HG03097 (cell line): ENCODE measurements around the gene ANKRD24.
"Not testable (repeated sequence)": the region's sequence is repeated elsewhere in the genome, so short reads cannot be mapped to it uniquely, and the experiment has no call there.

ENCODE experiments used
- ATAC-seq: cut with Tn5 transposase; IDR thresholded peaks from one replicate; pipeline ENCODE4 v1.9.1; 2021; ENCODE audit not compliant: unreplicated experiment, low FRiP score

Gene ANKRD24

GRCh38 chr19:4266253-4267000 lies 83.9 kb downstream of the ANKRD24 start:
- no peak for ATAC-seq

DNA sequence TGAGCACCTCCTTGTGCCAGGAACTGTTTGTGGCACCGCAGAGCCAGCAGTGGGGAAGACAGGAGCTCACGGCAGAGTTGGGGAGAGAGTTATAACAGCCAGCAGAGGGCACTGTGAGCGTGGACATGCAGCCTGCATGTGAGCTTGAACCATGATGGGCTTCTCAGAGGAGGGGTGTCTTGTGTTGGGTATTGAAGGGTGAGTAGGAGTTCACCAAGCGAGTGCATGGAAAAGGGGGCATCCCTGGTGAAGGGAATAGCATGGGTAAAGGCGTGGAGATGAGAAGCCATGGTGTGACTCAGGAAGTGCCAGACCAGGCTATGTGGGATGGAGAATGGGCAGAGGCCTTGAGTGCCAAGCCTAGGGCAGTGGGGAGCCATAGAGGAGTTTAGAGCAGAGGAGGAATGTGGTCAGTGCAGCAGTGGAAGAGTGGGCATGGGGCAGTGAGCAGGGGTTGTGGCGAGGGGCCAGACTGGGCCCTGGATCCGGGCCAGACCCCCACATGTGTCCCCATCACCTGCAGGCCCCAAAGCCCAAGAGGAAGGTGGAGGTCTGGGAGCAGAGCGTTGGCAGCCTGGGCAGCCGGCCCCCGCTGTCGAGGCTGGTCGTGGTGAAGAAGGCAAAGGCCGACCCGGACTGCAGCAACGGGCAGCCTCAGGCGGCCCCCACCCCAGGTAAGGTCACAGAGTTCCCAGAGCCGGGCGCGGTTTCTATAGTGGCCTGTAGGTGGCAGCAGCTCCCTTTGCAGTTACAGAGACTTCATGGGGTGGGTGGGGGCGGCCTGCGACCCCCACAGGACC lies 84.8 kb downstream of the ANKRD24 start:
- no peak for ATAC-seq

DNA sequence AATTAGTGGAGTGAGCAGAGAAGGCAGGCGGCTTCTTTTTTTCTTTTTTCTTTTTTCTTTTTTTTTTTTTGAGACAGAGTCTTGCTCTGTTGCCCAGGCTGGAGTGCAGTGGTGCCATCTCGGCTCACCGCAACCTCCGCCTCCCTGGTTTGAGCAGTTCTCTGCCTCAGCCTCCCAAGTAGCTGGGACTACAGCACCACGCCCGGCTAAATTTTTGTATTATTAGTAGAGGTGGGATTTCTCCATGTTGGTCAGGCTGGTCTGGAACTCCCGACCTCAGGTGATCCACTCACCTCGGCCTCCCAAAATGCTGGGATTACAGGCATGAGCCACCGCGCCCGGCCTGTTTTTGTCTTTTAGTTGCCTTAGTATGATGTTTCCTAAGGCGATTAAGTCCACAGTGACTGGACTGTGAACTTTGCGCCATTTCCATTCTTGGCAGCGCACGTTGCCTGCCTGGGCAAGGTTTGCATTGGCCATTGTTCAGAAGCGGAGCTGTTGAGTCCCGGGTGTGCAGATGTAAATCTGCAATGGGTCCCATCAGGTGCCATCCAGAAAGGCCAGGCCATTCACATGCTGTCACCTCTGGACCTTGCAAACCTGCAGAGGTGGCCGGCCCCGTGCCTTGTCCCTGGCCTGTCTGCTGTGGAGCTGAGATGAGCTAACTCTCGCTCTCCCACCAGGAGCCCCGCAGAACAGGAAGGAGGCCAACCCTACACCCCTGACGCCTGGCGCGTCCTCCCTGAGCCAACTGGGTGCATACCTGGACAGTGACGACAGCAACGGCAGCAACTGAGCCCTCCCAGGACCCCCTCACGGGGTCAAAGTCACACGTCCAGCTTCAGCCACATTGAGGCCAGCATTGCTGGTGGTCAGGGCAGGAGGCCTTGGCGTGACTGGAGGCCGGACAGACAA lies 85.7 kb downstream of the ANKRD24 start:
- no peak for ATAC-seq

DNA sequence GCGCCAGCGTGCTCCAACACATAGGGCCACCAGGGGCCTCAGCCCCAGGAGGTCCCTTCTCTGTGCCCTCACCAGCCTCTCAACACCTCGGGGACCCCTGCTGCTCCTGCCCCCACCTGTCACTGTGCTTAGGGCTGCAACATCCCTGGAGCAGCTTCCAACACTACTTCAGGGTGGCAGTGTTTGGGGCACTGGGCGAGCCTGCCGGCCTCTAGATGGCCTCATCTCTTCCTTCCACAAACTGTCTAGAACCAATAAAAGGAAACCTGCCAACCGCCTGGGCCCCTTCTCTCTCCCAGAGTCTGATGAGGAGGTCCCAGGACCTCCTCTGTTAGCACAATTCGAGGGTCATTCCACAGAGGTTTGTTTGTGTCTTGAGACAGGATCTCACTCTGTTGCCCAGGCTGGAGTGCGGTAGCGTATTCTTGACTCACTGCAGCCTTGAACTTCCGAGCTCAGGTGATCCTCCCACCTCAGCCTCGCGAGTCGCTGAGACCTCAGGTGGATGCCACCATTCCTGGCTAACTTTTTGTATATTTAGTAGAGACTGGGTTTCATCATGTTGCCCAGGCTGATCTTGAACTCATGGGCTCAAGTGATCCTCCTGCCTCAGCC lies 86.4 kb downstream of the ANKRD24 start:
- no peak for ATAC-seq

DNA sequence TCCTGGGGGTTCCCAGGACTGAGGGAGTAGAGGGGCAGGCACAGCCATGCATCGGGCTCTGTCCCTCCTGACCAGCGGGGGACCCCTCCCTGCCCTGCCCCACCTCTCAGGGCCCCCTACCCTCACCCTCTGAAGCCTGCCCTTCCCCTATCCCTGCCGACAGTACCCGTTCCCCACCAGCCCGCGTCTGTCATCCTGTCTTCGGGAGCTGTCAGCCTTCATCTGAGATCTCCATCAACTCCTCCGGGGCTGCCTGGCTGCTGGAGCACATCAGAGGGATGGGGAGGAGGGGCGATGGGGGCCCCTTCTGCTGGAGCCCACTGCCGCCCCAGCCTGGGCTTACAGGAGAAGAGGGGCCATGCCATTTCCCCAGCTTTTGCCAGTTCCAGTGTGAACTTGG lies 90.4 kb downstream of the ANKRD24 start:
- no peak for ATAC-seq

GRCh38 chr19:4274321-4274686 lies 91.8 kb downstream of the ANKRD24 start:
- not testable (repeated sequence) for ATAC-seq
